Endothelial cell of umbilical vein (primary cell): ENCODE results near the gene USB1. TPM values are rescaled to one million over a fixed set of nuclear protein-coding genes. Genes with fewer than 3 reads are reported as not detected.

Experiments
- BruUV-seq: library from RNA; stranded (reverse); fragments of 400-500 nt; replicated peaks from 2 replicates; lab custom pipeline; 2021; lab: Mats Ljungman, UMichigan
- CTCF ChIA-PET: fragments of 300-600, 350-600 bp; sonication (Branson Sonifier 250); formaldehyde crosslinking; loops from one replicate; lab custom pipeline; 2021; ENCODE audit warnings: antibody characterized with exemption, inconsistent platforms; lab: Charles Lee
- POLR2A ChIA-PET: fragments of 300-600, 350-600 bp; sonication (Branson Sonifier 250); formaldehyde crosslinking; loops from one replicate; lab custom pipeline; 2021; ENCODE audit warnings: antibody characterized with exemption, inconsistent platforms; lab: Charles Lee
- DNase-seq: peaks from one replicate; pipeline ENCODE4 v3.0.0-alpha.2; 2011; ENCODE audit warnings: low read depth, low spot score
- FAIRE-seq: peaks from 2 replicates; lab custom pipeline; 2011; peaks lifted over from hg19 to GRCh38; lab: Jason Lieb, UNC
- H2AFZ ChIP-seq: 2 replicates; pipeline ENCODE4 v1.6.0; 2012; ENCODE audit warnings: low read depth, low read length, control low read depth, inconsistent platforms
- H3K27ac ChIP-seq: 2 replicates; pipeline ENCODE4 v1.5.1; 2011; ENCODE audit warnings: low read depth, mild to moderate bottlenecking, control low read depth, low read length, moderate library complexity; ENCODE audit not compliant: insufficient read depth
- H3K27me3 ChIP-seq, 2 experiments: 2 replicates each; pipeline versions ENCODE4 v1.6.0 to v1.6.1; 2011; ENCODE audit warnings: low read length in 2 of 2, mixed read lengths in 1 of 2; ENCODE audit not compliant: control insufficient read depth in 2 of 2, insufficient read depth in 2 of 2
- H3K36me3 ChIP-seq, 2 experiments: 2 replicates in 1 of 2; 3 replicates in 1 of 2; pipeline ENCODE4 v1.5.1; 2011; ENCODE audit warnings: low read length in 2 of 2, mild to moderate bottlenecking in 1 of 2, moderate library complexity in 1 of 2; ENCODE audit not compliant: control insufficient read depth in 2 of 2, insufficient read depth in 2 of 2; ENCODE audit errors: extremely low read depth in 1 of 2
- H3K4me1 ChIP-seq: 3 replicates; pipeline ENCODE4 v1.5.1; 2011; ENCODE audit warnings: mild to moderate bottlenecking, low read length; ENCODE audit not compliant: control insufficient read depth, insufficient read depth; ENCODE audit errors: extremely low read depth
- H3K4me2 ChIP-seq: 2 replicates; pipeline ENCODE4 v1.6.1; 2011; ENCODE audit warnings: low read length, control low read depth, mixed read lengths; ENCODE audit not compliant: insufficient read depth
- H3K4me3 ChIP-seq, 3 experiments: fragments of 200-600 bp in 1 of 3; sonication (generic), shearing (Covaris generic) in 1 of 3; replicated peaks in 1 of 3; 2 replicates each; pipeline ENCODE4 v1.5.1; 2011 to 2016; ENCODE audit warnings: control low read depth in 3 of 3, low read length in 3 of 3, mild to moderate bottlenecking in 2 of 3, inconsistent platforms in 1 of 3, low read depth in 1 of 3, moderate library complexity in 1 of 3; ENCODE audit not compliant: insufficient read depth in 1 of 3
- H3K79me2 ChIP-seq: 2 replicates; pipeline ENCODE4 v1.6.0; 2012; ENCODE audit warnings: low read length, inconsistent platforms; ENCODE audit not compliant: control insufficient read depth, insufficient read depth
- H3K9ac ChIP-seq: replicated peaks from 2 replicates; pipeline ENCODE3; 2011; ENCODE audit warnings: low read length, control low read depth; ENCODE audit not compliant: insufficient read depth; ENCODE audit errors: extremely low read depth
- H3K9me1 ChIP-seq: replicated peaks from 3 replicates; pipeline ENCODE4 v1.6.0; 2011; ENCODE audit warnings: mild to moderate bottlenecking, low read length; ENCODE audit not compliant: control insufficient read depth, insufficient read depth; ENCODE audit errors: extremely low read depth
- H3K9me3 ChIP-seq: replicated peaks from 2 replicates; pipeline ENCODE4 v1.5.1; 2012; ENCODE audit warnings: low read length, inconsistent platforms; ENCODE audit not compliant: control insufficient read depth, insufficient read depth
- H4K20me1 ChIP-seq: replicated peaks from 2 replicates; pipeline ENCODE3; 2011; ENCODE audit warnings: mild to moderate bottlenecking, low read length; ENCODE audit not compliant: control insufficient read depth, insufficient read depth; ENCODE audit errors: extremely low read depth
- EZH2 ChIP-seq: IDR thresholded peaks from 2 replicates; pipeline ENCODE4 v1.6.1; 2012; ENCODE audit warnings: borderline replicate concordance, low read depth, mild to moderate bottlenecking, moderate library complexity, low read length, inconsistent platforms; ENCODE audit not compliant: severe bottlenecking
- FOS ChIP-seq: IDR thresholded peaks from 2 replicates; pipeline ENCODE4 v1.6.1; 2011; ENCODE audit warnings: mild to moderate bottlenecking, low read length, moderate library complexity, borderline replicate concordance; ENCODE audit not compliant: insufficient read depth
- GATA2 ChIP-seq: IDR thresholded peaks from 2 replicates; pipeline ENCODE4 v1.7.0; 2011; ENCODE audit warnings: low read depth, mild to moderate bottlenecking, moderate library complexity, mixed read lengths, low read length; ENCODE audit not compliant: insufficient read length, insufficient read depth
- JUN ChIP-seq: IDR thresholded peaks from 2 replicates; pipeline ENCODE4 v1.6.1; 2011; ENCODE audit warnings: borderline replicate concordance, low read depth; ENCODE audit not compliant: insufficient read length, insufficient read depth
- MYC ChIP-seq: IDR thresholded peaks from one replicate; pipeline ENCODE4 v1.6.1; 2011; ENCODE audit warnings: mild to moderate bottlenecking, low read depth, low read length
- POLR2A ChIP-seq: IDR thresholded peaks from 2 replicates; pipeline ENCODE4 v1.6.1; 2012; ENCODE audit warnings: low read depth, mild to moderate bottlenecking, control low read depth, low read length
- POLR2AphosphoS5 ChIP-seq: IDR thresholded peaks from 2 replicates; pipeline ENCODE4 v1.6.1; 2012; ENCODE audit warnings: low read depth, mild to moderate bottlenecking, control low read depth, low read length, moderate library complexity; ENCODE audit not compliant: insufficient read depth
- dilution Hi-C: fragments of 300-500 bp; cut with MboI; formaldehyde crosslinking; loops from one replicate; pipeline ENCODE4 v1.15.0; 2019; ENCODE audit warnings: low sequenced_read_pairs; ENCODE audit not compliant: extremely low pct_ligation_motif_present
- intact Hi-C: fragments of 100-400 bp; cut with micrococcal nuclease; formaldehyde crosslinking; loops from one replicate; pipeline ENCODE4 v1.10.0; 2022
- polyA plus RNA-seq, 4 experiments: library from polyadenylated mRNA; depleted of rRNA in 3 of 4; stranded (reverse) in 3 of 4; unstranded in 1 of 4; fragments of >200 nt; gene quantifications; 2 replicates each; pipeline versions ENCODE4 v1.2.1 to v1.2.3, GENCODE V29; 2011 to 2012; ENCODE audit warnings: missing spikeins in 1 of 4
- total RNA-seq: library from RNA; stranded (reverse); gene quantifications from 2 replicates; pipeline ENCODE4 v1.2.3, GENCODE V29; 2021
- TF ChIP-seq, protein P1 (sequence below), 2 donors: IDR thresholded peaks; 1 replicate in 1 of 2; 2 replicates in 1 of 2; pipeline ENCODE4 v1.5.1; 2011; ENCODE audit warnings: low read length in 2 of 2, mild to moderate bottlenecking in 2 of 2, moderate library complexity in 2 of 2, control low read depth in 1 of 2, inconsistent platforms in 1 of 2, low read depth in 1 of 2; ENCODE audit not compliant: insufficient read depth in 1 of 2; ENCODE audit errors: extremely low read depth in 1 of 2
- TF ChIP-seq, protein P2 (sequence below): IDR thresholded peaks from 2 replicates; pipeline ENCODE4 v1.6.1; 2011; ENCODE audit not compliant: insufficient read depth, insufficient read length

USB1 gene
- total and polyA plus RNA-seq, 2 donors (not counting 3 experiments of a cell fraction or from before 2014, with no cell fraction given) = 64.6 to 83.8 TPM

DNA sequence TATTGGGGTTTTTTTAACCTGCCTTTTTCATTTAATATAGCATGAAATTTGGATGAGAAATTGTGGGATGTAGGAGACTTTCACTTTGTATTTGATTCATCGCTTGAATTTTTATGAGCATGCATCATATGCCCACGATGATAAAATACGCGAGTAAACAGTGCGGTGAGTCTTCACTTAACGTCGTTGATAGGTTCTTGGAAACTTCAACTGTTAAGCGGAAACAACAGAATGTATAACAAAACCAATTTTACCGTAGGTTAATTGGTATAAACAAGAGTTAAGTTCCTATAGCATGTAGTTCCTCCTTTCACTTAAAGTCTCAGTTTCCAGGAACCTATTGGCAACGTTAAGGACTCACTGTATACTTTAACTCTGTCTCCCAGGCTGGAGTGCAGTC, 53.1 kb downstream of the USB1 start:
- Histone ChIP-seq H3K9me3 (no peaks in the 10 kb centered on the region), H3K4me3 (no peak overlapping the region), H3K36me3 (no peaks in the 10 kb centered on the region), H4K20me1 (no peaks in the 10 kb centered on the region), H3K4me1 (no peaks in the 10 kb centered on the region), H3K79me2 (no peaks in the 10 kb centered on the region), H3K27me3 (peaks cover 0 to 9% of the 10 kb centered on the region in 2 experiments), H3K9me1 (no peaks in the 10 kb centered on the region), H2AFZ (no peak overlapping the region), H3K4me2 (no peak overlapping the region), H3K27ac (no peak overlapping the region), H3K9ac (no peak overlapping the region)
- intact Hi-C loops (no loop called here), dilution Hi-C loops (no loop called here)
- ChIA-PET POLR2A (no interaction called here), CTCF (no interaction called here)
- DNase-seq = no peak
- TF ChIP-seq POLR2AphosphoS5 (no peak), MYC (no peak), FOS (no peak), JUN (no peak), EZH2 (no peak), POLR2A (no peak), GATA2 (no peak)
- TF ChIP-seq, protein P1, sequence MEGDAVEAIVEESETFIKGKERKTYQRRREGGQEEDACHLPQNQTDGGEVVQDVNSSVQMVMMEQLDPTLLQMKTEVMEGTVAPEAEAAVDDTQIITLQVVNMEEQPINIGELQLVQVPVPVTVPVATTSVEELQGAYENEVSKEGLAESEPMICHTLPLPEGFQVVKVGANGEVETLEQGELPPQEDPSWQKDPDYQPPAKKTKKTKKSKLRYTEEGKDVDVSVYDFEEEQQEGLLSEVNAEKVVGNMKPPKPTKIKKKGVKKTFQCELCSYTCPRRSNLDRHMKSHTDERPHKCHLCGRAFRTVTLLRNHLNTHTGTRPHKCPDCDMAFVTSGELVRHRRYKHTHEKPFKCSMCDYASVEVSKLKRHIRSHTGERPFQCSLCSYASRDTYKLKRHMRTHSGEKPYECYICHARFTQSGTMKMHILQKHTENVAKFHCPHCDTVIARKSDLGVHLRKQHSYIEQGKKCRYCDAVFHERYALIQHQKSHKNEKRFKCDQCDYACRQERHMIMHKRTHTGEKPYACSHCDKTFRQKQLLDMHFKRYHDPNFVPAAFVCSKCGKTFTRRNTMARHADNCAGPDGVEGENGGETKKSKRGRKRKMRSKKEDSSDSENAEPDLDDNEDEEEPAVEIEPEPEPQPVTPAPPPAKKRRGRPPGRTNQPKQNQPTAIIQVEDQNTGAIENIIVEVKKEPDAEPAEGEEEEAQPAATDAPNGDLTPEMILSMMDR (IDR thresholded peaks at IDR 0.05; ENCODE audit: extremely low read depth in 1 of 2, insufficient read depth in 1 of 2, low read depth in 1 of 2, low read length in 2 of 2) = no peak
- TF ChIP-seq, protein P2, sequence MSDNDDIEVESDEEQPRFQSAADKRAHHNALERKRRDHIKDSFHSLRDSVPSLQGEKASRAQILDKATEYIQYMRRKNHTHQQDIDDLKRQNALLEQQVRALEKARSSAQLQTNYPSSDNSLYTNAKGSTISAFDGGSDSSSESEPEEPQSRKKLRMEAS = no peak
- no TSS peak for BruUV-seq
- no peak for FAIRE-seq
